Glutamatergic neuron (in vitro differentiated cells): Measurements from ENCODE around the gene RNF10. TPM values are rescaled to one million over a fixed set of nuclear protein-coding genes. Genes with fewer than 3 reads are reported as not detected.

Experiments
- DNase-seq: peaks from one replicate; pipeline ENCODE4 v3.0.0; 2022
- H3K27ac Mint-ChIP-seq: one replicate; pipeline ENCODE4 v1.8.0; 2020; ENCODE audit warnings: mild to moderate bottlenecking, mixed read lengths, inconsistent platforms; ENCODE audit not compliant: unreplicated experiment
- H3K27me3 Mint-ChIP-seq: one replicate; pipeline ENCODE4 v1.8.0; 2020; ENCODE audit warnings: mild to moderate bottlenecking, moderate library complexity, mixed read lengths, inconsistent platforms; ENCODE audit not compliant: unreplicated experiment
- H3K36me3 Mint-ChIP-seq: one replicate; pipeline ENCODE4 v1.8.0; 2020; ENCODE audit warnings: mild to moderate bottlenecking, mixed read lengths, inconsistent platforms; ENCODE audit not compliant: unreplicated experiment
- H3K4me1 Mint-ChIP-seq: one replicate; pipeline ENCODE4 v1.8.0; 2020; ENCODE audit warnings: mild to moderate bottlenecking, low read depth, mixed read lengths, inconsistent platforms; ENCODE audit not compliant: unreplicated experiment
- H3K4me3 Mint-ChIP-seq: one replicate; pipeline ENCODE4 v1.8.0; 2020; ENCODE audit warnings: mild to moderate bottlenecking, mixed read lengths, inconsistent platforms; ENCODE audit not compliant: unreplicated experiment
- H3K9me3 Mint-ChIP-seq: one replicate; pipeline ENCODE4 v1.8.0; 2020; ENCODE audit warnings: mild to moderate bottlenecking, moderate library complexity, mixed read lengths, inconsistent platforms; ENCODE audit not compliant: unreplicated experiment
- CTCF ChIP-seq: fragments of 200-600 bp; sonication (generic); IDR thresholded peaks from one replicate; pipeline ENCODE4 v1.5.0; 2021; ENCODE audit not compliant: partially characterized antibody, unreplicated experiment
- total RNA-seq: library from RNA; stranded (reverse); fragmentation: NEBNext Ultra II Directional; extraction: Animal tissue kit (Norgen Biotek cat#: 25700); gene quantifications from one replicate; pipeline ENCODE4 v1.2.1, GENCODE V29; 2021; ENCODE audit not compliant: unreplicated experiment

The RNF10 gene
- total RNA-seq, 1 donor from 2014 or later: 188 TPM

GRCh38 chr12:120584343-120585149, 50.4 kb downstream of the RNF10 start:
- TF ChIP-seq CTCF: peak; percentile 36
- peaks cover 3% of the 10 kb centered on the region for H3K9me3 Mint-ChIP-seq
- H3K36me3 Mint-ChIP-seq: no peaks in the 10 kb centered on the region
- H3K4me1 Mint-ChIP-seq: peaks cover 7% of the 10 kb centered on the region
- H3K4me3 Mint-ChIP-seq: peak overlapping the region; percentile 57
- DNase-seq: peak; percentile 78
- H3K27me3 Mint-ChIP-seq: peaks cover 1% of the 10 kb centered on the region
- no peak overlapping the region for H3K27ac Mint-ChIP-seq

GRCh38 chr12:120586206-120586605, 52.0 kb downstream of the RNF10 start:
- H3K27ac Mint-ChIP-seq: no peak overlapping the region
- no peak for DNase-seq
- H3K4me3 Mint-ChIP-seq: no peak overlapping the region
- H3K9me3 Mint-ChIP-seq: peaks cover 3% of the 10 kb centered on the region
- TF ChIP-seq CTCF: no peak
- H3K27me3 Mint-ChIP-seq: peaks cover 1% of the 10 kb centered on the region
- H3K4me1 Mint-ChIP-seq: peaks cover 5% of the 10 kb centered on the region
- no peaks in the 10 kb centered on the region for H3K36me3 Mint-ChIP-seq

- Mint-ChIP-seq H3K4me1 (no peaks in the 10 kb centered on the region), H3K4me3 (no peak overlapping the region), H3K36me3 (no peaks in the 10 kb centered on the region), H3K27me3 (peaks cover 1% of the 10 kb centered on the region), H3K27ac (no peak overlapping the region), H3K9me3 (peaks cover 3% of the 10 kb centered on the region)
- no peak for DNase-seq
- TF ChIP-seq CTCF: no peak
Measured at GRCh38 chr12:120586860-120587259, 52.7 kb downstream of the RNF10 start.

GRCh38 chr12:120588371-120588770, 54.2 kb downstream of the RNF10 start:
- Mint-ChIP-seq H3K36me3 (no peaks in the 10 kb centered on the region), H3K27me3 (peaks cover 1% of the 10 kb centered on the region), H3K4me1 (no peaks in the 10 kb centered on the region), H3K4me3 (no peak overlapping the region), H3K27ac (no peak overlapping the region), H3K9me3 (peaks cover 3% of the 10 kb centered on the region)
- TF ChIP-seq CTCF: no peak
- DNase-seq: no peak
